C4-2B (cell line): ENCODE data around the gene RCOR1.

ENCODE experiments used
- CTCF ChIP-seq: fragments of 450-650 bp; conservative IDR thresholded peaks from 2 replicates; pipeline ENCODE4 v1.5.1; 2017; ENCODE audit warnings: mild to moderate bottlenecking
- ZFX ChIP-seq: fragments of 450-650 bp; IDR thresholded peaks from 2 replicates; pipeline ENCODE4 v1.6.1; 2017

GRCh38 chr14:102604183-102604582, 11.7 kb downstream of the RCOR1 start:
- TF ChIP-seq CTCF (no peak), ZFX (no peak)
